Measurements from ENCODE around the gene SNX8.

DNA sequence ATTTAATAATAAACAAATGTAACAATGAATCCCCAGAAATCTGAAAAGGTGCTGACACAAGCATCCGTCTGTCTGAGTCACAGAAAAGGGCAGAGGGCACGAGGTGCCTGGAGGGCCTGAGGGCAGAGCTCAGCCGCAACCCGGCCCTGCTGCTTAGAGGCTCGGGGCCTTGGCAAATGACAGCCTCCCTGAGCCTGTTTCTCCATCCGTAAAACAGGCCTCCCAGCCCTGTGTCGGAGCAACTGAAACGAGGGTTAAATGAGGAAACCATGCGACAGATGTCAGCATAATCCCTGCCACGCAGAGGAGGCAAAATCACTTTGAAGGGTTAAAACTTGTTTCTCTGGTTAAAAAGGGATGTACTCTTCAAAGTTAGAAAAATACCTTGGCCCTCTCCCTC is 47.3 kb downstream of the SNX8 start:
- TF ChIP-seq, protein P1, sequence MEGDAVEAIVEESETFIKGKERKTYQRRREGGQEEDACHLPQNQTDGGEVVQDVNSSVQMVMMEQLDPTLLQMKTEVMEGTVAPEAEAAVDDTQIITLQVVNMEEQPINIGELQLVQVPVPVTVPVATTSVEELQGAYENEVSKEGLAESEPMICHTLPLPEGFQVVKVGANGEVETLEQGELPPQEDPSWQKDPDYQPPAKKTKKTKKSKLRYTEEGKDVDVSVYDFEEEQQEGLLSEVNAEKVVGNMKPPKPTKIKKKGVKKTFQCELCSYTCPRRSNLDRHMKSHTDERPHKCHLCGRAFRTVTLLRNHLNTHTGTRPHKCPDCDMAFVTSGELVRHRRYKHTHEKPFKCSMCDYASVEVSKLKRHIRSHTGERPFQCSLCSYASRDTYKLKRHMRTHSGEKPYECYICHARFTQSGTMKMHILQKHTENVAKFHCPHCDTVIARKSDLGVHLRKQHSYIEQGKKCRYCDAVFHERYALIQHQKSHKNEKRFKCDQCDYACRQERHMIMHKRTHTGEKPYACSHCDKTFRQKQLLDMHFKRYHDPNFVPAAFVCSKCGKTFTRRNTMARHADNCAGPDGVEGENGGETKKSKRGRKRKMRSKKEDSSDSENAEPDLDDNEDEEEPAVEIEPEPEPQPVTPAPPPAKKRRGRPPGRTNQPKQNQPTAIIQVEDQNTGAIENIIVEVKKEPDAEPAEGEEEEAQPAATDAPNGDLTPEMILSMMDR (conservative IDR thresholded peaks at IDR 0.05; ENCODE audit: low read length), result no peak
- no peak for TF ChIP-seq EZH2phosphoT487 (IDR thresholded peaks at IDR 0.05; ENCODE audit: borderline replicate concordance, low read depth, low read length)

Data from OCI-LY7 (cell line).